Central memory CD4-positive, alpha-beta T cell (primary cell): ENCODE results near the gene PC.

Experiments used
- DNase-seq: peaks from one replicate; pipeline ENCODE4 v3.0.0; 2022

The PC gene

GRCh38 chr11:66852466-66853241, 105.5 kb downstream of the PC start:
- no peak for DNase-seq

GRCh38 chr11:66851698-66852465, 106.3 kb downstream of the PC start:
- DNase-seq: no peak

GRCh38 chr11:66851239-66851596, 107.0 kb downstream of the PC start:
- no peak for DNase-seq

GRCh38 chr11:66850588-66851238, 107.5 kb downstream of the PC start:
- DNase-seq: no peak

- no peak for DNase-seq
Measured at GRCh38 chr11:66850235-66850587, 108.0 kb downstream of the PC start.

GRCh38 chr11:66849501-66850234, 108.5 kb downstream of the PC start:
- DNase-seq: no peak

- no peak for DNase-seq
Measured at GRCh38 chr11:66848671-66849500, 109.3 kb downstream of the PC start.

- no peak for DNase-seq
Measured at GRCh38 chr11:66847461-66848232, 110.5 kb downstream of the PC start.

- no peak for DNase-seq
Measured at GRCh38 chr11:66846671-66847091, 111.5 kb downstream of the PC start.

GRCh38 chr11:66845876-66846212, 112.3 kb downstream of the PC start:
- no peak for DNase-seq

GRCh38 chr11:66845143-66845875, 112.9 kb downstream of the PC start:
- DNase-seq: no peak

GRCh38 chr11:66844496-66845142, 113.6 kb downstream of the PC start:
- DNase-seq: no peak

- no peak for DNase-seq
Measured at GRCh38 chr11:66843776-66844495, 114.2 kb downstream of the PC start.

- peak; percentile 90 for DNase-seq
Measured at GRCh38 chr11:66842896-66843775, 115.0 kb downstream of the PC start, which contains the start of gene RCE1. Gene RCE1 (plus strand): TSS chr11:66843441. CDS start chr11:66843456, 15 bp downstream.

- DNase-seq: no peak
Measured at GRCh38 chr11:66842501-66842895, 115.7 kb downstream of the PC start.

- DNase-seq: no peak
Measured at GRCh38 chr11:66841861-66842260, 116.3 kb downstream of the PC start.

GRCh38 chr11:66840317-66841091, 117.7 kb downstream of the PC start:
- DNase-seq: no peak
